ELF-1 (cell line): ENCODE results near the gene MYO7A.

Experiments
- DNase-seq: peaks from one replicate; pipeline ENCODE4 v3.0.0-alpha.2; 2016; ENCODE audit warnings: low read depth, low spot score

Gene MYO7A

GRCh38 chr11:77146261-77147035 lies 18.4 kb downstream of the MYO7A start:
- no peak for DNase-seq

- DNase-seq = no peak
Measured at GRCh38 chr11:77147036-77147315, 18.9 kb downstream of the MYO7A start.

- peak; percentile 57 for DNase-seq
Measured at GRCh38 chr11:77147668-77148321, 19.7 kb downstream of the MYO7A start.

GRCh38 chr11:77148963-77149715 lies 21.1 kb downstream of the MYO7A start:
- DNase-seq = no peak

- peak; percentile 50 for DNase-seq
Measured at GRCh38 chr11:77149716-77150392, 21.8 kb downstream of the MYO7A start.

- no peak for DNase-seq
Measured at GRCh38 chr11:77150836-77151235, 22.8 kb downstream of the MYO7A start.

GRCh38 chr11:77151804-77152509 lies 23.9 kb downstream of the MYO7A start:
- DNase-seq = no peak

GRCh38 chr11:77152846-77153245 lies 24.8 kb downstream of the MYO7A start:
- no peak for DNase-seq

GRCh38 chr11:77153276-77154185 lies 25.5 kb downstream of the MYO7A start:
- no peak for DNase-seq

GRCh38 chr11:77154381-77155081 lies 26.5 kb downstream of the MYO7A start:
- DNase-seq = no peak

GRCh38 chr11:77155082-77155475 lies 27.0 kb downstream of the MYO7A start:
- no peak for DNase-seq

- no peak for DNase-seq
Measured at GRCh38 chr11:77155556-77156130, 27.6 kb downstream of the MYO7A start.

- no peak for DNase-seq
Measured at GRCh38 chr11:77156396-77157195, 28.6 kb downstream of the MYO7A start.

- no peak for DNase-seq
Measured at GRCh38 chr11:77158041-77158695, 30.1 kb downstream of the MYO7A start.

GRCh38 chr11:77159219-77159936 lies 31.3 kb downstream of the MYO7A start:
- DNase-seq = no peak

GRCh38 chr11:77159937-77160495 lies 32.0 kb downstream of the MYO7A start:
- DNase-seq = no peak

- no peak for DNase-seq
Measured at GRCh38 chr11:77163271-77163670, 35.2 kb downstream of the MYO7A start.
